Duodenal mucosa (tissue), 2 donors: ENCODE data around the gene FXYD5.
"Not testable (repeated sequence)": the region's sequence is repeated elsewhere in the genome, so short reads cannot be mapped to it uniquely, and the experiment has no call there.

Experiments used
- H3K27ac ChIP-seq: one replicate; pipeline ENCODE4 v1.7.0; 2013; ENCODE audit warnings: low read depth, low read length
- H3K27me3 ChIP-seq, 2 donors: one replicate each; pipeline ENCODE4 v1.7.0; 2013; ENCODE audit warnings: low read length in 2 of 2, control low read depth in 1 of 2; ENCODE audit not compliant: insufficient read depth in 2 of 2, control insufficient read depth in 1 of 2
- H3K36me3 ChIP-seq, 2 donors: one replicate each; pipeline ENCODE4 v1.7.0; 2013; ENCODE audit warnings: low read length in 2 of 2, control low read depth in 1 of 2; ENCODE audit not compliant: insufficient read depth in 2 of 2, control insufficient read depth in 1 of 2
- H3K4me1 ChIP-seq, 2 donors: one replicate each; pipeline ENCODE4 v1.7.0; 2013; ENCODE audit warnings: low read length in 2 of 2, control low read depth in 1 of 2; ENCODE audit not compliant: insufficient read depth in 2 of 2, control insufficient read depth in 1 of 2
- H3K4me3 ChIP-seq, 2 donors: one replicate each; pipeline ENCODE4 v1.7.0; 2013; ENCODE audit warnings: low read length in 2 of 2, low read depth in 1 of 2
- H3K9ac ChIP-seq, 2 donors: one replicate each; pipeline ENCODE4 v1.7.0; 2013; ENCODE audit warnings: low read length in 2 of 2, low read depth in 1 of 2
- H3K9me3 ChIP-seq, 2 donors: one replicate each; pipeline ENCODE4 v1.7.0; 2013; ENCODE audit warnings: low read length in 2 of 2, control low read depth in 1 of 2; ENCODE audit not compliant: control insufficient read depth in 1 of 2

Gene FXYD5

DNA sequence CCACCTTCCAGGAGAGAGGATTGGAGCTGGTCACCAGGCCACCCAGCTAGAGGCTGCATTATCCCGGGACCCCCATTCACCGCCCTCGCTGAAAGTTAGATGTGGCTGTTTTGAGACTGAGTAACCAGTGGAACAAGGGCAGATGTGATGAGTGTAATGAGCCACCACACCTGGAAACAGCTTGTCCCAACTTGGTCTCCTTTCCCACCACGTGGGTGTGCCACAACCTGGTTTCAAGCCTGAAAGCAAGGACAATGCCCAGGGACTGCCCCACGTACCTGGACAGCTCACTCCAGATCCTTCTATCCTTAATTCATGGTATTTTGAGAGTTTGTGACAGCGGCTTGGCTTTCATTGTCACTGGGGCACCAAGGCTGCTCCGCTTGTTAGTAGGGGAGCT is 26.7 kb upstream of the FXYD5 start:
- Histone ChIP-seq H3K9ac (no peak overlapping the region), H3K4me1 (peaks cover 19 to 22% of the 10 kb centered on the region in 2 donors), H3K4me3 (no peak overlapping the region), H3K27ac (no peak overlapping the region), H3K9me3 (no peaks in the 10 kb centered on the region), H3K36me3 (no peaks in the 10 kb centered on the region), H3K27me3 (no peaks in the 10 kb centered on the region)

DNA sequence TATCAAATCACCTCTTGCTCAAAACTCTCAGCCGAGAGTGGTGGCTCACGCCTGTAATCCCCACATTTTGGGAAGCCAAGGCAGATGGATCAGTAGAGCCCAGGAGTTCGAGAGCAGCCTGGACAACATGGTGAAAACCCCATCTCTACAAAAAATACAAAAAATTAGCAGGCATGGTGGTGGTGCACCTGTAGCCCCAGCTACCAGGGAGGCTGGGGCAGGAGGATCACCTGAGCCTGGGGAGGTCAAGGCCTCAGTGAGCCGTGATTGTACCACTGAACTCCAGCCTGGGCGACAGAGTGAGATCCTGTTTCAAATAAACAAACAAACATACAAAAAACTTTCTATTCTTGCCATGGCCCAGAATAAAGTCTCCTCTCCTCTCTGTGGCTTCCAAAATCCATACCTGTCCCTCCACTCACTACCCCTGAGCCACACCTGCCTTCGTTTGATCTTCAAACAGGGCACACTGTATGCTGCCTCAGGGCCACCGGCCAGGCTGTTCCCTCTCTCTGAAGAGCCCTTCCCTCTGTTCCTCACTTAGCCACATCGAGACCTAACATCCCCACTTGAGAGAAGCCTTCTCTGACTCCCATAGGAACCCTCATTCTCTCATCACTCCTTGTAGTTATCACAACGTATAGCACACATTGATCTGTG is 26.0 kb upstream of the FXYD5 start:
- no peak overlapping the region for H3K27ac ChIP-seq
- H3K9me3 ChIP-seq, result no peaks in the 10 kb centered on the region
- no peaks in the 10 kb centered on the region for H3K27me3 ChIP-seq
- no peak overlapping the region for H3K9ac ChIP-seq
- no peak overlapping the region for H3K4me3 ChIP-seq
- H3K36me3 ChIP-seq, result no peaks in the 10 kb centered on the region
- H3K4me1 ChIP-seq, result peaks cover 19 to 20% of the 10 kb centered on the region in 2 donors

GRCh38 chr19:35129724-35130274 is 24.7 kb upstream of the FXYD5 start:
- H3K9me3 ChIP-seq, H3K27me3 ChIP-seq, H3K4me1 ChIP-seq, H3K27ac ChIP-seq, H3K4me3 ChIP-seq, H3K36me3 ChIP-seq, H3K9ac ChIP-seq: not testable (repeated sequence)

DNA sequence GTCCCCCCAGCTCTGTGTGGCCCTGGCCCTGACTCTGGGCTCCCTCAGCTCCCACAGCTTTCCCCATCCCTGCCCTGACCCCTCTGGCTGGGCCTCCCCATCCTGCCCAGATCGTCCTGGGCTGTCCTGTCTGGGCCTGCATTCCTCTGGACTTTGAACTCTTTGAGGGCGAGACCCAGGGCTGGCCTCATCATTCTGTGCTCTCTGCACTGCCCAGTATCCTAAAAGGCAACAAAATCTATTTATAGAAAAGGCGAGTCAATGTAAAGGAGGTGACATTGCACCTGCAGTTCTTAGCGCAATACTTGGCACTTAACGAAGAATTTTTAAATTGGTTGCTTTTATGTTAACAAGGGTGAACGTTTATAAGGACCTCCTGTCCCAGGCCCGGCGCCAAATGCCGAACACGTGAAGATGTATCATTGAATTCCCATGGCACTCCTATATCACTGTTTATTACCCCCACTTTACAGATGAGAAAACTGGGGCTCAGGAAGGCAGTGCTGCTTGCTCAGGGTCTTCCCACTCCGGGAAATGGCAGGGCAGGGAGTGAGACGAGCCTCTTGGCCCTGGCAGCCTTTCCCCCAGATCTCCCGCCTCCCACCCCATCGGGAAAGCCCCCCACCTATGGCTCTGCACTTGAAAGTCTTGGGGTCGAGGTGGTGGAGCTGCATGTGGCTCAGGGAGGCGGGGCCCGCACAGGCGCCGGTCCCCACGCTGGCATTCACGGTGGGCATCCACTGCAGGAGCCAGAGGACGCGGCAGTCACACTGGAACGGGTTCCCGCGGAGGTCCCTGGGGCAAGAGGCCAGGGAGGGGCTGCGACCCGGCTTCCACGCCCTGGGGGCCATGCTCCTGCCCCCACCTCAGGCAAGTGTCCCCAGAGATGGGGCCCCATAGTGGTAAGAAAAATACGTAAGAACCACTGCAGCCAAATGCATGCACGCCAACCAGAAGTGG is 23.5 kb upstream of the FXYD5 start:
- no peak overlapping the region for H3K27ac ChIP-seq
- peaks cover 0 to under 1% of the 10 kb centered on the region in 2 donors for H3K27me3 ChIP-seq
- no peaks in the 10 kb centered on the region for H3K36me3 ChIP-seq
- H3K9me3 ChIP-seq, result no peaks in the 10 kb centered on the region
- no peaks in the 10 kb centered on the region for H3K4me1 ChIP-seq
- no peak overlapping the region for H3K9ac ChIP-seq
- no peak overlapping the region for H3K4me3 ChIP-seq

DNA sequence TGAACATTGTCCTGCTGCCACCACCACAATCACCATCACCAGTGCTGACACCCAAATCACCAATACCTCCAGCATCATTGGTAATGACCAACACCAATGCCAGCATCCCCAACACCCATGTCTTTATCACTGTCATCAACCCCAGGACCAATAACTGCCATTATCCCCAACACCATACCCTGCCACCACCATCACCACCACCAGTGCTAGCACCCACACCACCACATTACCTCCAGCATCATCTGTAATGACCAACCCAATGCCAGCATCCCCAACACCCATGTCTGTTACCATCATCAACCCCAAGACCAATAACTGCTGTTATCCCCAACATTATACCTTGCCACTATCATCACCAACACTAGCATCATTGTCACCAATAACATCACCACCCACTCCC is 22.3 kb upstream of the FXYD5 start:
- no peak overlapping the region for H3K4me3 ChIP-seq
- H3K4me1 ChIP-seq, result peaks cover 0 to 3% of the 10 kb centered on the region in 2 donors

DNA sequence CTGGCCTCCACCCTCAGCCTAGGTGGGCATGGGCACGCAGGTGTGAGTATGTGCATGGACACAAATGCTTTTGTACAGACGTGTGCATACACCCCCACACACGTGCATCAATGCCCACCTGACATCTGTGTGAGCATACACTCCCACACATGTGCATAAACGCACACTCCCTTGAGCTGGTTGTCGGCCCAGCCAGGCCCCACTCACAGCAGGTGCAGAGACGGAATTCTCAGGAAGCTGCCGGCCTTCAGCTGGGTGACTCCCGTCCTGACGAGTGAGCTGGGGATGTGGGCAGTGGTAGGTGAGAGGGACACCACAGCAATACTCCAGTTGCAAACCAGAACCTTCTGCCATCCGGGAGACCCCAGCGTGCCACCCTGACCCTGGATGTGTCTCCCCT is 20.7 kb upstream of the FXYD5 start:
- H3K4me1 ChIP-seq, result peaks cover 0 to 3% of the 10 kb centered on the region in 2 donors
- H3K9me3 ChIP-seq, result no peaks in the 10 kb centered on the region
- peaks cover 7 to 17% of the 10 kb centered on the region in 2 donors for H3K27me3 ChIP-seq
- no peaks in the 10 kb centered on the region for H3K36me3 ChIP-seq
- peak overlapping the region; percentile 48 for H3K27ac ChIP-seq
- no peak overlapping the region for H3K4me3 ChIP-seq
- H3K9ac ChIP-seq, result no peak overlapping the region

More for the DNA sequence above, 22.3 kb upstream of the FXYD5 start:
- Histone ChIP-seq H3K9me3 (no peaks in the 10 kb centered on the region), H3K27me3 (peaks cover 0 to 8% of the 10 kb centered on the region in 2 donors), H3K36me3 (no peaks in the 10 kb centered on the region), H3K27ac (no peak overlapping the region), H3K9ac (no peak overlapping the region)

DNA sequence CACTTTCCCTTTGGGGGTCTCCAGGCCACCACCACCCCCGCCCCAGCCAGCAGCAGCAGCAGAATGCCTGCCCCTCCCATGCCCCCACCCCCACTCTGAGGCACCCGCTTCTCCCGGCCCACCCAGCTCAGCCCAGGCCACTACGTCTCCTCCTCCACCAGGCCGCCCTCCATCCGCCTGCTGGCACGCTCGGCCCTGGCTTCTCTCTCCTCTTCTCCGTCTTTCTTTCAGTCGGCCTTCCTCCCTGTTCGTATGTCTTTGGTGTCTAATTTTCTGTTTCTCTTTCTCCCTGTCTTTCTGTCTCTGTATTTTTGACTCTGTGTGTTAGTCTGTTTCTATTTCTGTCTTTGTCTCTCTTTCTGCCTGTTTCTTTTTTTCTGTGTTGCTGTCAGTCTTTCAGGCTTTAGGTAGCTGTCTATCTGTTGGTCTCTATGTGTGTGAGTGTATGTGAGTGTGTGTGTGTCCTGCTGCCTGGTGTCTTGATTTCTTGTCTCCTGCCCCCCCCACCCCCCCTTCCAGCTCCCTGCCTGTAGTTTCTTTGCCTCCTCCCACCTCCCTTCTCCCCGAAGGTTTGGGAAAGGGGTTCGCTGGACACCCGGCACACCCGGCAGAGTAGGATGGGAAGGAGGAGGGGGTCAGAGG is 19.8 kb upstream of the FXYD5 start, which contains the start of gene LGI4:
LGI4 (minus strand) TSS at position 459 of the 642 bp plus-strand sequence; CDS start at position 80, 379 bp downstream.
- Histone ChIP-seq H3K4me1 (peaks cover 0 to 3% of the 10 kb centered on the region in 2 donors), H3K4me3 (no peak within 1 kb of the TSS), H3K9ac (no peak within 1 kb of the TSS), H3K27me3 (peaks cover 8 to 22% of the 10 kb centered on the region in 2 donors), H3K9me3 (no peaks in the 10 kb centered on the region), H3K27ac (peak within 1 kb of the TSS; percentile 48), H3K36me3 (no peaks in the 10 kb centered on the region)

- Histone ChIP-seq H3K36me3 (no peaks in the 10 kb centered on the region), H3K4me1 (peaks cover 0 to 3% of the 10 kb centered on the region in 2 donors), H3K27me3 (peaks cover 15 to 28% of the 10 kb centered on the region in 2 donors), H3K9ac (no peak overlapping the region), H3K4me3 (no peak overlapping the region), H3K9me3 (no peaks in the 10 kb centered on the region), H3K27ac (no peak overlapping the region)
These were observed 19.1 kb upstream of the FXYD5 start for GRCh38 chr19:35135389-35135909.

GRCh38 chr19:35136231-35136630 is 18.3 kb upstream of the FXYD5 start:
- Histone ChIP-seq H3K4me1 (peaks cover 3 to 4% of the 10 kb centered on the region in 2 donors), H3K4me3 (no peak overlapping the region), H3K36me3 (no peaks in the 10 kb centered on the region), H3K9ac (no peak overlapping the region), H3K9me3 (no peaks in the 10 kb centered on the region), H3K27me3 (peaks cover 20 to 31% of the 10 kb centered on the region in 2 donors), H3K27ac (no peak overlapping the region)
